GM12873 (cell line): ENCODE results near the gene OR14A16.

Experiments used
- CTCF ChIP-seq: IDR thresholded peaks from 2 replicates; pipeline ENCODE4 v1.5.1; 2012; ENCODE audit warnings: low read depth, mild to moderate bottlenecking, moderate library complexity, low read length, control low read depth; ENCODE audit not compliant: insufficient read depth; ENCODE audit errors: missing control alignments

The OR14A16 gene

GRCh38 chr1:247841796-247842195, 17.9 kb upstream of the OR14A16 start, which contains the start of gene OR11L1:
TSS of gene OR11L1 (minus strand) at chr1:247841896. CDS start at chr1:247841896, 0 bp downstream.
- TF ChIP-seq CTCF, result no peak

- TF ChIP-seq CTCF, result no peak
Measured at GRCh38 chr1:247840818-247841217, 16.9 kb upstream of the OR14A16 start.

- TF ChIP-seq CTCF, result no peak
Measured at GRCh38 chr1:247833601-247834000, 9.7 kb upstream of the OR14A16 start.

- TF ChIP-seq CTCF, result no peak
Measured at GRCh38 chr1:247829656-247830055, 5.7 kb upstream of the OR14A16 start.

- no peak for TF ChIP-seq CTCF
Measured at GRCh38 chr1:247825362-247825761, 1.4 kb upstream of the OR14A16 start.

GRCh38 chr1:247822060-247822459, 1.9 kb downstream of the OR14A16 start:
- no peak for TF ChIP-seq CTCF

- no peak for TF ChIP-seq CTCF
Measured at GRCh38 chr1:247812637-247813036, 11.3 kb downstream of the OR14A16 start.
